Measurements from ENCODE around the gene CPSF3. TPM values are rescaled to one million over a fixed set of nuclear protein-coding genes. Genes with fewer than 3 reads are reported as not detected.

CPSF3 gene
- 26.2 TPM for total RNA-seq

- ATAC-seq, result peak; percentile 96
Measured at GRCh38 chr2:9423100-9423921, at the start of gene CPSF3, which contains the start of gene ITGB1BP1. TSS of gene CPSF3 (plus strand) at chr2:9423654. CDS start at chr2:9423774, 120 bp downstream. TSS of gene ITGB1BP1 (minus strand) at chr2:9423528. CDS start at chr2:9418697, 4,831 bp downstream.

GRCh38 chr2:9374071-9374730 is 49.3 kb upstream of the CPSF3 start:
- no peak for ATAC-seq

DNA sequence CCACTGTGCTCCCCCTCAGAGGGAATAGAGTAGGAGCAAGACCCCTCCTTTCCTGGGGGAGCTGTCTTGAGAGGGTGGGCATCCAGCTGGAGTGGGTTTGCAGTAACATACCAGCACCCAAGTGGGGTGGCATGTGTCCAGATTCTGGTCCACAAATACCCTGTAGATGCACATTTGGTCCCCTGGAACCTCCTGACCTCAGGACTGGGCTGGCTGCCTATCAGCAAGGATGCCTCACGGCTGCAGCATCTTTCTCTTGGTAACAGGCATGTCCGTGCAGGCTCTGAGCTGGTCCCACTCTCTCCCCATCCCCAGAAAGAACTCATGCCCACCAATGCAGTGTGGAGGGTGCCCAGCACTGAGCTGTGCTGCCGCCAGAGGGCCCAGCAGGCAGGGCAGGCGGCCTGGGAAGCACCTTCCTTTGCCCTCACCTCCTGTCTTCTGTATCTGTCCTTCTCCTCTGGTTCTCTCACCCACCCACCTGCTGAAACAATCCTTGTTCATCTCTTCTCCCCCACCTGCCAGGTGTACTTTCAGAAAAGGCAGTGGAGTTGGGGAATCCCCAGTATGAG is 47.5 kb upstream of the CPSF3 start:
- no peak for ATAC-seq

- ATAC-seq, result no peak
Measured at GRCh38 chr2:9377461-9378097, 45.9 kb upstream of the CPSF3 start.

- ATAC-seq, result no peak
Measured at GRCh38 chr2:9378433-9379390, 44.7 kb upstream of the CPSF3 start.

GRCh38 chr2:9379391-9379755 is 44.1 kb upstream of the CPSF3 start:
- ATAC-seq, result no peak

DNA sequence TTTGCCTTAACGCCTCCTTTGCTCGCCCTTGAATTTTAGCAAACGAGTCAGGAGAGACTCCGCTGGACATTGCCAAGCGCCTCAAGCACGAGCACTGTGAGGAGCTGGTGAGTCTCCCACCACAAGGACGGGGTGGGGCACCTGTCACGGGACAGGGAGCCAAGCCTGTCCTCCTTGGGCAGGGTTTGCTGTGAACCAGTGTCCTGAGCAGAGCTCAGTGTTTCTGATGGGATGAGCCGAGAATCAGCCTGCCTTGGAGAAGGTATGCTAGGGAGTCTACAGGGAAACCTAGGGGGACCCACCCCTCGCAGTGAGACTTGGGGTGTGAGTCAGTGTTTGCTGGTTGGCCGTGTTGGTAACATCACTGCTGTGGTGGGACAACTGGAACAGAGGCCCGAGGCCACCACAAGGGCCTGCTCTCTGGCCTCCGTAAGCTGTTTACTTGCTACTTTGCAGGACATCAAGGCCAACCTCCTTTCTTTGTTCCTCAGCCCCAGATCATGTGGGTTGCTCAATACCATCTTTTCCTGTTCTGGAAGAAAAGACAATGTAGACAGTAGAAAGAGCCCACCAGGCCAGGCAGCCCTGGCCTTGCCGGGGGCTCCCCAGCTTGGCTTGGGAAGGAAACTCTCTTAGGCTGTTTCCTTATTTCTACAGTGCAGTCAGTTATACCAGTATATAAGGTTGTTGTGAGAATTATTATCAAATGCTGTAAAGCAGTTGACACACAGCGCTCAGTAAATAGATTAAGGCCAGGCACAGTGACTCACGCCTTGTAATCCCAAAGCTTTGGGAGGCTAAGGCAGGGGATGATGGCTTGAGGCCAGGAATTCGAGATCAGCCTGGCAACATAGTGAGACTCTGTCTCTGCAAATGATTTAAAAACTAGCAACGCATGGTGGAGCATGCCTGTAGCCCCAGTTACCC is 42.5 kb upstream of the CPSF3 start:
- ATAC-seq, result peak; percentile 85

DNA sequence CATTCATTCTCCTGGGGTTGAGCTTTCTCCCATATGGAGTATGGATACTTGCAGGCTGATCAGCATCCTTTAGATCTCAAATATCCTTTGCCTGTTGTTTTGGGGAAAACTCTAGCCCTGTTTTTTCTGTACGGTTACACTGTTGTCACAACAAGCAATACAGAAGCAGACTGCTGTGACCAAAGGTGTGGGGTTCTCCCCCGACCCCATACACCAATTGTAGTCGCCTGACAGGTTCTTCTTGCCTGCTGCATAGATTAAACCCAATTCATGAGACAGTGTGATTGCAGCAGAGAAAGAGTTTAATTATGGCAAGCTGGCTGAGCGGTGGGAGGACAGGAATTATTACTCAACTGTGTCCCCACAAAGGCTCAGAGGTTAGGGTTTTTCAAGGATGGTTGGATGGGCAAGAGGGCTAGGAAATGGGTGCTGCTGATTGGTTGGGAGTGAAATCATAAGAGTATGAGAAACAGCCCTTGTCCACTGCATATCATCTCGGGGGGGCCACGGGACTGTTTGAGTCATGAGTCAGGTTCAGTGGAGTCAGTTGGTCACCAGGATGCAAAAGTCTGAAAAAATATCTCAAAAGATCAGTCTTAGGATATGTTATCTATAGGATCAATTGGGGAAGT is 40.7 kb upstream of the CPSF3 start:
- ATAC-seq, result no peak

DNA sequence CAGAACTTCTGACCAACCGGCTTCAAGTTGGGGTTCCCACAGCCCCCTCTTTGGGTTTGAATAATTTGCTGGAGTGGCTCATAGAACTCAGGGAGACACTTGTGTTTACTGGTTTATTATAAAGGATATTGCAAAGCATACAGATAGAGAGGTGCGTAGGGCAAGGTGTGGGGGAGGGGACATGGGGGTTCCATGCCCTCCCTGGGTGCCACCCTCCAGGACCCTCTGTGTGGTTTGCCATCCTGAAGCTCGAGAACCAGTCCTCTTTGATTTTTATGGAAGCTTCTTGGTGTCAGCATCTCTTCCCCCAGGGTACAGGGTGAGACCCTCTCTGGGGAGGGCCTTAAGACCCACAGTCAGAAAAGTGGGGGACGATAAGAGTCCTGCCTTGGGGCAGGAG is 38.9 kb upstream of the CPSF3 start:
- no peak for ATAC-seq

DNA sequence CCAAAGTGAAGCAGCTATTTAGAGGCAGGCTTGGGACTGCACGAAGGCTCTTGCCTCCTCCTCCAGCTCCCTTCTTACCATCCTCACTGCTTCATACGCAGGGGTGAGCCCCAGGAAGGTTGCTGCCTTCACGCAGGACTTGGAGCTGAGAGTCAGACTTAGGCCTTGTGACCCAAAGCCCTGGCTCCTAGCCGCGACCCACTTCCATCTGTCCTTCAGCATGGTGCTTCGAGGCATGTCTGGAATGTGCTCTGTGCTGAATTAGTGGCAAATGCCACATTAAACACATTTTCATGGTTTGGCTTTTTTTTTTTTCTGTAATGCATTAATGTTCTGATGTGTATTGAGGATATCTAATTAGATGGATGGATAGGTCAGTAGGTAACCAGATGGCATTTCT is 37.6 kb upstream of the CPSF3 start:
- no peak for ATAC-seq

DNA sequence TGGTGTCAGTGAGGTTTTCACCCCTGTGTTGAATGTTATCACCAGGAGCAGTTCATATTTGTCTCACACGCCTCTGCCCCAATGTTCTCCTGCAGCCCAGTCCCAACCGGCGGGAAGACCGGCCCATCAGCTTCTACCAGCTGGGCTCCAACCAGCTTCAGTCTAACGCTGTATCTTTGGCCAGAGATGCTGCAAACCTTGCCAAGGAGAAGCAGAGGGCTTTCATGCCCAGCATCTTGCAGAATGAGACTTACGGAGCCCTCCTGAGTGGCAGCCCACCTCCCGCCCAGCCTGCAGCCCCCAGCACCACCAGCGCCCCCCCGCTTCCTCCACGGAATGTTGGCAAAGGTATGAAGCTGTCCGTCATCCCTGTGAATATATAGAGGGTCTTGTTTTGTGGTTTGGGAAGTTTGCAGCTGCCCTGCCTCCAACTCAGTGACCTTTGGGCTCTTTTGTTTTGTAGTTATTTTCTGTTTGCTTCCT is 35.2 kb upstream of the CPSF3 start:
- ATAC-seq, result no peak

GRCh38 chr2:9388950-9389911 is 34.2 kb upstream of the CPSF3 start:
- ATAC-seq, result no peak

DNA sequence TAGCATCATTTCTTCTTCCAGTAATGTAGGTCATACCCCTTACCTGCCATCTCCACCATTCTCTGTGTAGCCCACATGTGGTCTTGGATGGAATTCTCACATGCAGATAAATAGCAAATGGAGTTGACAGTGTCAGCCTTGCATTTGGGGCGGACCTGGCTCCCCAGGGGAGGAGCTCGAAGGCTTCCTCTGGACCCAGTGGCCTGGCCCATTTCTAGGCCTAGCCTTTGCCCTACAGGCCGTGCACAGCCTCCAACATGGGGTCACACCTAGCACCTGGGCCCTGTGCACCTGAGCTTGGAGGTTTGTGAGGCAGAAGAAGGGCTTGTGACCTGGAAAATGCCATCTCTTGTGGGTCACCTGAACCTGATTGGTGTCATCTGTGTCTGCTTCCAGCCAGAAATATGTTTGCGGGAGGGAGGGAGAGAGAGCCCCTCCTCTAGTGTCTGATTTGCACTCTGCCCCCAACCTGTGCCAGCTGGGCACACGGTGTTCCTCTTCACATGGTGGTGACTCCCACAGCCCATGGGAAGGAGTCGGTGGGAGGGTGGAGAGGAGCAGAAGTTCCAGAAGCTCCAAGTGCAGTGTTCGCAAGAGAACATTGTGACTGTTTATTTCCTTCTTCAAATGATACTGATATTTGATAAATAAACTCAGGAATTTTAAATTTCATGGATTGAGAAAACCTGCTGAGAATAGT is 33.2 kb upstream of the CPSF3 start:
- no peak for ATAC-seq

- ATAC-seq, result no peak
Measured at GRCh38 chr2:9390991-9391390, 32.5 kb upstream of the CPSF3 start.

- ATAC-seq, result no peak
Measured at GRCh38 chr2:9391961-9392720, 31.3 kb upstream of the CPSF3 start.

- ATAC-seq, result no peak
Measured at GRCh38 chr2:9392898-9393765, 30.3 kb upstream of the CPSF3 start.

DNA sequence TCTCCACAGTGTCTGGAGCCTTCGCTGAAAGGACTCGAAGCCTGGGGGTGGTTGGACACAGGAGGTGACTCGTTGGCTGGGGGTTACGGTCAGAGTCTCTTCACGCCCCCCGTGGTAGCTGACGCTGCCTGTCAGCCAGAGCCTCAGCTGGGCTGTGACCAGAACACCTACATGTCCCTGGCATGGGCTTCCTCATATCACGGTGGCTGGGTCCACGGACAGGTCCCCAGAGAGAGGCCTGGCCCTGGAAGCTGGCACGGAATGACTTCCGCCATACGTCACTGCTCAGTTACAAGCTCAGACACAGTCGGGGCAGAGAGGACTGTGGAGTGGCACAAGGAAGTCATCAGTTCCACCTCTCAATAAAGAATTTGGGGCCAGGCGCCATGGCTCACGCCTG is 28.6 kb upstream of the CPSF3 start:
- ATAC-seq, result no peak

Measured in esophagus mucosa (tissue), 1 donor.